Retinal pigment epithelial cell (primary cell): ENCODE results near the gene SMARCB1.

Experiments
- DNase-seq: peaks from one replicate; pipeline ENCODE4 v3.0.0-alpha.2; 2010; ENCODE audit warnings: low read depth
- H3K4me3 ChIP-seq: 2 replicates; pipeline ENCODE4 v1.5.1; 2011; ENCODE audit warnings: mild to moderate bottlenecking, low read length, control low read depth, moderate library complexity
- CTCF ChIP-seq: conservative IDR thresholded peaks from 2 replicates; pipeline ENCODE4 v1.5.1; 2011; ENCODE audit warnings: low read depth, low read length, control low read depth, inconsistent platforms

SMARCB1 gene

GRCh38 chr22:23824476-23825245, 37.9 kb downstream of the SMARCB1 start:
- no peak for DNase-seq
- H3K4me3 ChIP-seq: no peak overlapping the region
- no peak for TF ChIP-seq CTCF

- no peak for TF ChIP-seq CTCF
- no peak overlapping the region for H3K4me3 ChIP-seq
- no peak for DNase-seq
Measured at GRCh38 chr22:23825246-23825905, 38.6 kb downstream of the SMARCB1 start.

- TF ChIP-seq CTCF: no peak
- H3K4me3 ChIP-seq: no peak overlapping the region
- no peak for DNase-seq
Measured at GRCh38 chr22:23826510-23827350, 40.0 kb downstream of the SMARCB1 start.

GRCh38 chr22:23827351-23827995, 40.7 kb downstream of the SMARCB1 start:
- no peak for TF ChIP-seq CTCF
- no peak for DNase-seq
- H3K4me3 ChIP-seq: no peak overlapping the region

GRCh38 chr22:23828800-23829680, 42.3 kb downstream of the SMARCB1 start:
- no peak for TF ChIP-seq CTCF
- no peak overlapping the region for H3K4me3 ChIP-seq
- DNase-seq: no peak

- DNase-seq: no peak
- TF ChIP-seq CTCF: no peak
Measured at GRCh38 chr22:23829845-23830372, 43.1 kb downstream of the SMARCB1 start.

More at GRCh38 chr22:23829845-23830372, 43.1 kb downstream of the SMARCB1 start:
- H3K4me3 ChIP-seq: no peak overlapping the region
